NOMO-1 treated with dmso at 0.1 percent for 144 hours (cell line): ENCODE results near the gene COL10A1.
A peak's percentile ranks its signal among the peaks of the same experiment; 100 is the strongest.
"Not testable (repeated sequence)": the region's sequence is repeated elsewhere in the genome, so short reads cannot be mapped to it uniquely, and the experiment has no call there.

Source experiments
- DNase-seq: peaks from one replicate; lab custom pipeline; 2025; ENCODE audit not compliant: unreplicated experiment; lab: John Stamatoyannopoulos, UW

Gene COL10A1

DNA sequence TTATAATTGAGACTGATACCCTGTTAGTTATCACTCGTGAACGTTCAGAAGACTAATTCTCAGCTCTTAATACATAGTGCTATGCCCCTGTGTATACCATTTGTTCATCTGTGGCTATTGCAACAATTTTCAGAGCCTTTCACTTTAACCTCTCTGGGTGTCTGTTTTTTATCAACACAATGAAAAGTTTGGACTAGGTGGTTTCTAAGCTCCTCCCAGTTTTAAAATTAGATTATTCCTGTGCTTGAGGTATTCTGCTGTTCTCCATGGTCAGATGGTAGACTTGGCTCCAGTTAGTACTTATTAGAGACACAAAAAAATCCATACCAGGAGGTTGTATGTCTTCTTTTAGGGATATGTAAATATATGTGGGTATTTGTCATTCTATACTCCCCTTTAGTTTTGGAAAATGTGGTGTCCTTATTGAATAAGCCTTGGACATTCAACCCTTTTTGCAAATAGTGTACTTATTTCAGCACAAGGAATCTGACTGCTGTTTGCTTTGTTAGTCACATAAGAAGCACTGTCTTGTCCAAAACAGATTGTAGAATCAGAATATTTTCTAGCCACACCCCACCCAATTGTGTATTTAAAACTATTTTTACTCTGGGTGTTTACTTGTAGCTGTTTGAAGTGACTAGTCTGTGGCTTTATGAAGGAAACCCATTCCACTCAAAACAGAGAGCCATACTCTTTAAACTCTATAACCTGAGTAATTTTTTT lies 2.0 kb upstream of the COL10A1 start:
- no peak for DNase-seq

- DNase-seq: no peak
Measured at GRCh38 chr6:116120430-116120829, 5.5 kb downstream of the COL10A1 start.

GRCh38 chr6:116118608-116119007 lies 7.3 kb downstream of the COL10A1 start:
- DNase-seq: no peak

DNA sequence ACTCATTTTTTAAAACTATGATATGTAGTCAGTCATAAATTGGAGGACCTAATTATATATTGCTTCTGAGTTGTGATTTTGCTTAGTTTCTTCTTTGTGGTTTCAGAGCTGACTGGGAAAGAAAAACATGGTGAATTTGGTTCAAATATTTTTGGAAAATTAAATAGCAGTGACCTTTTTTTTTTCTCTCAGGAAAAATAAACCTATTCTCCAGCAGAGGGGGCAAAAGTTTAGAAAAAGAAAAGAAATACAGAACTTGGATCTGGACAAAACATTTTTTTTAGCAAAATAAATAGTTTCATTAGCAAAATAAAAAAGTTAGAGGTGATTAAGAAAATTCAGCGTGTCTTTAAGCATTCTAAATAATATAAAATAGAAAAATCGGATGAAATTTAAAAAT lies 10.2 kb downstream of the COL10A1 start:
- no peak for DNase-seq

- DNase-seq: no peak
Measured at GRCh38 chr6:116113386-116113785, 12.5 kb downstream of the COL10A1 start.

DNA sequence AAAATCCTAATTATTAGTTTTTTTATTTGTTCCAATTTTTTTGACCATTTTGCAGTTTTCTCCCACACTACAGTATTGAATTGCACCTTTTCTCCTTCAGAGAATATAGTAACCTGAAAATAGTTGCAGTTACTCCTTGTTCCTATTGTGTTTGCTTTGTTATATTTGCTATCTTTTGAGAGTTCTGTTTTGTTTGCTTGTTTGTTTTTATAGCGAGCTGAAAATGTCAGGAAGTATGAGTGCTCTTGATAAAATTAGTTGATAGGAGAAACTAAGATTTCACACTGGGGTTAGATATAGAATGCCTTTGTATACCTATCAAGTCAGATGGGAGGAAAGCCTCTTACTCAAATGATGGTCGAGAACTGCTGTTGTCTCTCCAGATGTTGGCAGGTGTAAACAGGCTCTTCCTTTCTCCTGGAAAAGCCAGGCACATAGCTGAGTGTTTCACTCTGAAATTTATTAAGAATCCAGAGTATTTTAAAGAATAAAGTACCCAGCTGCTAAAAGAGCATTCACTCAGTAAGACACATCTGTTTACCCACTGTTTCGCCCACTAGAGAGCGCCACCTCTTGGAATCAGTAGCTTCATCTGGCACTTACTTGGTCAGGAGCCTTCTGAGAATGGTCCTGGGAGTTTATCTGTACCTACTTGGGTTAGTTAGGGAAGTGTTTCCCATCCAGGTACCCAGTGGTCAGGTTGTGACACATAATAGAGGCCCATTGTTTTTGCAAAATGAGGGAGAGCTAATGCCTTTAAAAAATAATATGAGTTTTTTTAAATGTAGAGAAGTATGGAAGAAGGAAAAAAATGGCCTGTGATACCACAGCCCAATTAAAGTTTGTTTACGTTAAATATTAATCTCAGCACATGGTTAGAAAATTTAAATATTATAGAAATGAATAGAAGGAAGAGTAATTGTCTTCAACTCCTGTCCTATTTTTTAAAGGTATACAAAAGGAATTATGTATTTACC lies 14.1 kb downstream of the COL10A1 start:
- DNase-seq: no peak

GRCh38 chr6:116108836-116109235 lies 17.1 kb downstream of the COL10A1 start:
- DNase-seq: no peak

DNA sequence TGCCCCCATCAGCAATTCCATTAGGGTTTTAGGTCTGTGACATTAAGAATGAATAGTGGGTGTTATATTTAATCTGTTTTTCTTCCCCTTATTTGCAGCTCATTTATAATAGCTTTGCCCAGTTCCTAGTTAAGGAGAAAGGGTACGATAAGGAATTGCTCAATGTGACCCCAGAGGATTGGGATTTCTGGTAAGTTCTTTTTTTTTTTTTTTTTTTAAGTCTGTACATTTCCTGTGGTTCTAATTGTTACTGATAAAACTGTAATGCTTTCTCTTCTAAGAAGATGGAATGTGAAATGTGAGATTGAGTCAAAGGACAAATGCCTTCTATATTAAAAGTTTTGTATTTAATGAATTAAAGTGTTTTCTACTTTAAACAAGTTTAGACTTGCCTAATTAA lies 19.8 kb downstream of the COL10A1 start:
- no peak for DNase-seq

- no peak for DNase-seq
Measured at GRCh38 chr6:116105247-116105646, 20.7 kb downstream of the COL10A1 start.

DNA sequence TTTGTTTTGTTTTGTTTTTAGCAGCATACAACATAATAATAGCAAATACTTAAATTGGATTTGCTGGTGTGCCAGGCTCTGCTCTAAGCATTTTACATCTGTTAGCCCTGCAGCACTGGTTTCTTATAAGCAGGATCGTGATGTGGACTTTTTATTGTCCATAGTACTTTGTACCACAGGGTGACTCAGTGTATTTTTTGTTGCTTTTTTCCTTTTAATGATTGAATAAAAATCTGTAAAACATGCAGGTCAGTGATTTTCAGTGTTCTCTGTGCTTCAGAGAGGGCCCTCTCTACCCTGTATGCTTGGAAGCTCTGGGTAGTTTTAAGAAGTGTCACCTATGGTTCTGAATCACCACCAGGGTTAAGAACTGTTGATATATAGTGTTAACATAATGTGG lies 21.3 kb downstream of the COL10A1 start:
- no peak for DNase-seq

DNA sequence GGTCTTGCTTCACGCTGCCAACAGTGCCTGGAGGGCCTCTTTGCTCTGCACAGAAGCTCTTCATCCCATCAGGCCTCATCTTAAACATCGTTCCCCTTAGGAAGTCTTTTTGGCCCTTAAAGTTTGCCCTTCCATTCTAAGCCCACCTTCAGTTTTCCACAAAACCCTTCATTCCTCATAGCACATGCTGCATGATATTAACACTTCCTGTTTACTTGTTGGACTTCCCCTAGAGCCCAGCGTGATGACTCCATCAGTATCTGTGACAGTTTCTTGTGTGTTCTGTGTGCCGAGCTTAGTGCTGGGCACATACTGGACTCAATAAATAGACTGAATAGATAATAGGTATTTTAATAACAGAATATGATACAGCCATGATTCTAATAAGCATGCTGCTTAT lies 23.1 kb downstream of the COL10A1 start:
- DNase-seq: no peak

DNA sequence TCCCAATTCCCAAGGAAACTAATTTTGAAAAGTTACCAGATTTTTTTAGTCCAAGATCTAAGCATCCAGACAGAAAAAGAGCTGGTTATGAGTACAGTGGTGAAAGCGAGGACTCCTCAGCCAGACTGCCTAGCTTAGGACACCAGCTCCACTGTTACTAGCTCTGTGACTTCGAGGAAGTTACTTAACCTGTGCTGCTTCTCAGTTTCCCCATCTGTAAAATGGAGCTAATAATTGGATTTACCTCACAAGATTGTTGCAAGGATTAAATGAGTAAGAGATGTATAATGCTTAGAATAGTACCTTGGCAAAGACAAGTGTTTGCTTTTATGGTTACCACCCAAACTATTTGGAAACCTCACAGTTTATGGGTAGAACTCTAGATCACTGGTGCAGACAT lies 24.1 kb downstream of the COL10A1 start:
- no peak for DNase-seq

DNA sequence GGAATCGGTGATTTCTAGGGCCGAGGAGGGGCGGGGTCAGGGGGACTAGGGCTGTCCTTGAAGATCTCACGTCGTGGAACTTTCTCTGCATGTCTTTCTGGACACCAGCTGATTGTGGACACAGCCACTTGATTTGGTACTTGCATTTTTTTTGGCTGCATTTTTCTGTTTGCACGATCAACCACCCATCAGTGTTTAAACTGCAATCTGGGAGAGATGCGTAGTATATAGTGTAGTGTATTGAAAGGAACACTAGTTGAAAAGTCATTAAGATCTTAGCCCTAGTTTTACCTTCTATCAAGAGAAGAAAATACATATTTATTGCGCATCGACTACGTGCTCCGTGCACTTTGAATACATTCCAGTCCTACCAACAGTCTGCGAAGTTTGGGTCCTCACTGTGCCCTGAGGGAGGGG lies 24.6 kb downstream of the COL10A1 start:
- DNase-seq: no peak

DNA sequence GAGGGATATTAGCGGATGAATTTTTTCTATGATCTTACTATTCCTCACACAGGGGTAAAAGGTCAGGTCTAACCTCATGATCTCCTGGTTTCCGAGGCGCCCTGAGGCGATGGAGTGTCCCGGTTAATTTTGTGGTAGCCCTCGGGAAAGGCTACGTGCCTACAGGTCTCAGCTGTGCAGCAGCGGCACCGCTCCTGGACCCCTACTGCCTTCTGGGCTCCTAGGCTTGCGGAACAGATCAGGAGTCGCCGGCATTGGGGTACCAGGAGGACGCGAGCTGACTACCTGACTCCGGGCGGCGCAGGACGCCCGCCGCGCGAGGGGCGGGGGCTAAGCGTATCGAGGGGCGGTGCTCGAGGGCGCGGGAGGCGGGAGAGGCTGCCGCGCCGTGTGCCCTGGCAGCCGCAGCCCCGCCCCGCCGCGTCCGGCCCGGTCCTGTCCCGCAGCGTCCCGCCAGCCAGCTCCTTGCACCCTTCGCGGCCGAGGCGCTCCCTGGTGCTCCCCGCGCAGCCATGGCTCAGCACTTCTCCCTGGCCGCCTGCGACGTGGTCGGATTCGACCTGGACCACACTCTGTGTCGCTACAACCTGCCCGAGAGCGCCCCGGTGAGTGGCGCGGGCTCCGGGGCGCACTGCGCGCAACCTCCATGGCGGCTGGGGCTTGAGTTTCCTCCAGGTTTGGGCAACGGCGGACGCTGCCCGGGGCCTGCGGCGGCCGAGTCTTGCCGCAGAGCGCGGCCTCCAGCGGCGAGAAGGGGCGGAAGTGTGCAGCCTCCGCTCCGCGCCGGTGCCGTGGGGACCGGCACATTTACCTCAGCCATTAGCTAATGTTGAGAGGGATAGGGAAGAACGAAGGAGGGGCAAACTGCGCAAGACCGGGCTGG lies 25.3 kb downstream of the COL10A1 start, which contains the start of gene NT5DC1:
TSS of gene NT5DC1 (plus strand) at position 435 of the 883 bp plus-strand sequence. CDS start at position 513, 78 bp downstream.
- peak; percentile 73 for DNase-seq

DNA sequence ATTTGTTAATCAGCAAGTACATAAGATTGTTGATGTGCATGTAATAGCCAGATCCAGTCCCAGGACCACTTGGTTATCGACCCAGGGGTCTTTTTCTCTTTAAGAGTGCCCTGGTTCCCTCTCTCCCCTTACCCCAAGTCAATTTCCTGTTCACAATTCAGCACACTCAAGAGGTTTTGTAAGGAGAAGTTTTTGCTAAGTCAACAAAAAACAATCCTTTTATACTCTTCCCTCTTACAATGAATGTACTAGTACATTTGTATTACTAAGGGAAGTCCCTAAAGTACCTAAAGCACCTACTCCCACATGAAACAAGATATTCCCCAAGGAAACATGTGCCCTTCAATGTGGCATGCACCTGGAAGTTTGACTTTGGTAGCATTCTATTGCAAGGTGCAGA lies 26.9 kb downstream of the COL10A1 start:
- DNase-seq: no peak

DNA sequence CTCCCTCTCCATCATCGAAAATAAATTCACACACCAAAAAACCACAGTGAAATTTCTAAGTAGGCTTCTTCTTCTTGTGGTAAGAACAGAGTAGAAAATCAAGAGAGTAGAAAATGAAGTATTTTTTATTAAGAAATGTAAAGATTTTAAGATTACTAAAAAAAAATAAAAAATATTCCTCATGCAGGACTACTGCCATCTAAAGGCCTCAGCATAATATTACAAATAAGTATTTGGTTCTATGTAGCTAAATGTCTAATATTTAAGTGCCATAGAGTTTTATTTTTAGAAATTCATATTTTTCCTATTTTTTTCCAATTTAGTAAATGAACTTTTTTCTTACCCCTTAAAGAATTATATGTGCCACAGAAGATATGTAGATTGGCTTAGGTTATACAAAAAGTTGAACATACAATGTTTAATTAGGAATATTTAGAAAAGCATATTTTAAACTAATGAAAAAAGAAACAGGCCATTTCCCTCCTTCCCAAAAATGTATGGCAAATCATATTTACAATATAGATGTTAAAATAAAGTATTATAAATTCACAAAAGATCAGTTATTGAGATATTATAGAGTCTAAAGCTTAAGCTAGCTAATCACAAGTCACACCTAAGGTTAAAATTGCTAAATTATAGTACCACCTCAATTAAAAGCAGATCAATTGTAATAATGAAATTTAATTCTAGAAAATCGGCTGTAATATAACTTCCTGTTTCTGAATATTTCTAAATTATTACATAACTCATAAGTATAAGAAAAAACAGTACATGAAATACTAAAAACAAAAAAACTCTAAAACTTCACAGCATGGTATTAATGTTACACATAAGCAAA lies 28.7 kb downstream of the COL10A1 start:
- no peak for DNase-seq

DNA sequence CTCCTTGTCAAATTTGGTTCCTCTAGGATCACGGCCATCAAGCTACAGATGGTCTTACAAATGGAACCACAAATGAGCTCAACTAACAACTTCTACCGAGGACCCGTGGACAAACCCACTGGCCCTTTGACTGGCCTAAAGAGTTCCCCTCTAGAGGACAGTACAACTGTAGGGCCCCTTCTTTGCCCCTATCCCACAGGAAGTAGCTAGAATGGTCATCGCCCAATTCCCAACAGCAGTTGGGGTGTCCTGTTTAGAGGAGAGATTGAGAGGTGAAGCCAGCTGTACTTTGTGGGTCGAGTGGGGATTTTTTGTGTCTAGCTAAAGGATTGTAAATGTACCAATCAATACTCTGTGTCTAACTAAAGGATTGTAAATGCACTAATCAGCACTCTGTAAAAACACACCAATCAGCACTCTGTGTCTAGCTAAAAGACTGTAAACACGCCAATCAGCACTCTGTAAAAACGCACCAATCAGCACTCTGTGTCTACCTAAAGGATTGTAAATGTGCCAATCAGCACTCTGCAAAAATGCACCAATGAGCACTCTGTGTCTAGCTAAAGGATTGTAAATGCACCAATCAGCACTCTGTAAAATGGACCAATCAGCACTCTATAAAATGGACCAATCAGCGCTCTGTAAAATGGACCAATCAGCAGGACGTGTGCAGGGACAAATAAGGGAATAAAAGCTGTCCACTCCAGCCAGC lies 29.7 kb downstream of the COL10A1 start:
- not testable (repeated sequence) for DNase-seq

DNA sequence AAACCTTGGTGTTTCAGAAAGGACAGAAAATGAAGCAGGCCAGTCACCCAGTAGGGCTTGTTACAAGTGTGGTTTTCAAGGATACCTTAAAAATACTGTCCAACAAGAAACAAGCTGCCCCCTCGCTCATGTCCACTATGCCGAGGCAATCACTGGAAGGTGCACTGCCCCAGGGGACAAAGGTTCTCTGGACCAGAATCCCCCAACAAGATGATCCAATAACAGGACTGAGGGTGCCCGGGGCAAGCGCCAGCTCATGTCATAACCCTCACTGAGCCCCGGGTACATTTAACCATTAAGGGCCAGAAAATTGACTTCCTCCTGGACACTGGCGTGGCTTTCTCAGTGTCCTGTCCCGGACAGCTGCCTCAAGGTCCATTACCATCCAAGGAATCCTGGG lies 31.9 kb downstream of the COL10A1 start:
- no peak for DNase-seq

GRCh38 chr6:116090251-116090650 lies 35.7 kb downstream of the COL10A1 start:
- no peak for DNase-seq

- DNase-seq: no peak
Measured at GRCh38 chr6:116088946-116089345, 37.0 kb downstream of the COL10A1 start.
